H1 (cell line): ENCODE results near the gene SLC25A30. TPM values are rescaled to one million over a fixed set of nuclear protein-coding genes. Genes with fewer than 3 reads are reported as not detected.

Experiments used
- CHD2 ChIP-seq: IDR thresholded peaks from 2 replicates; pipeline ENCODE4 v1.6.1; 2012; ENCODE audit warnings: low read length, improper control_type of control experiment
- EGR1 ChIP-seq: IDR thresholded peaks from 2 replicates; pipeline ENCODE4 v1.6.1; 2011; ENCODE audit warnings: low read depth, low read length, borderline replicate concordance
- JUN ChIP-seq: IDR thresholded peaks from 2 replicates; pipeline ENCODE4 v1.6.1; 2011; ENCODE audit warnings: low read depth, mild to moderate bottlenecking, improper control_type of control experiment, low read length
- POU5F1 ChIP-seq: IDR thresholded peaks from 2 replicates; pipeline ENCODE4 v1.6.1; 2011; ENCODE audit warnings: low read depth, mild to moderate bottlenecking, low read length, moderate library complexity
- RNF2 ChIP-seq: fragments of 200-900, 300-1000 bp; sonication (generic); IDR thresholded peaks from 2 replicates; pipeline ENCODE4 v1.7.1; 2016; ENCODE audit warnings: borderline replicate concordance, low read depth, mild to moderate bottlenecking, antibody characterized with exemption, low read length; ENCODE audit not compliant: poor library complexity, severe bottlenecking; ENCODE audit errors: missing control alignments
- YY1 ChIP-seq: IDR thresholded peaks from 2 replicates; pipeline ENCODE4 v1.6.1; 2011; ENCODE audit warnings: low read depth, mild to moderate bottlenecking, low read length
- ZNF274 ChIP-seq: IDR thresholded peaks from 2 replicates; pipeline ENCODE4 v1.7.0; 2012; ENCODE audit warnings: low read length, borderline replicate concordance; ENCODE audit errors: extremely low read depth
- polyA plus RNA-seq, 7 experiments: library from polyadenylated mRNA; depleted of rRNA in 3 of 7; stranded (reverse) in 5 of 7; unstranded in 2 of 7; fragments of >200 nt in 5 of 7; fragments of 200-250 nt in 2 of 7; gene quantifications; 1 replicate in 5 of 7; 2 replicates in 1 of 7; 4 replicates in 1 of 7; pipeline versions ENCODE4 v1.2.1 to v1.2.3, GENCODE V29; 2011 to 2013; ENCODE audit warnings: missing spikeins in 2 of 7, mixed read lengths in 2 of 7
- total RNA-seq: library from RNA; stranded (reverse); fragmentation: NEBNext Ultra II Directional; extraction: Animal tissue kit (Norgen Biotek cat#: 25700); gene quantifications from 2 replicates; pipeline ENCODE4 v1.2.1, GENCODE V29; 2021

SLC25A30 gene
- total and polyA plus RNA-seq, 2 of the 8 experiments (the other 6 are each of a cell fraction or from before 2014, with no cell fraction given) = 2.1 to 8.7 TPM

- TF ChIP-seq ZNF274 (no peak), CHD2 (no peak), EGR1 (no peak), RNF2 (no peak), POU5F1 (no peak), YY1 (no peak), JUN (no peak)
Observed at GRCh38 chr13:45466359-45466758, 48.2 kb upstream of the SLC25A30 start (continued).
